Cardiac atrium fibroblast (primary cell): ENCODE measurements around the gene TAS2R13. TPM values are rescaled to one million over a fixed set of nuclear protein-coding genes. Genes with fewer than 3 reads are reported as not detected.

Experiments
- total RNA-seq: library from RNA; depleted of rRNA; stranded (reverse); fragments of >200 nt; gene quantifications from 2 replicates; pipeline ENCODE4 v1.2.3, GENCODE V29; 2015

Gene TAS2R13, protein sequence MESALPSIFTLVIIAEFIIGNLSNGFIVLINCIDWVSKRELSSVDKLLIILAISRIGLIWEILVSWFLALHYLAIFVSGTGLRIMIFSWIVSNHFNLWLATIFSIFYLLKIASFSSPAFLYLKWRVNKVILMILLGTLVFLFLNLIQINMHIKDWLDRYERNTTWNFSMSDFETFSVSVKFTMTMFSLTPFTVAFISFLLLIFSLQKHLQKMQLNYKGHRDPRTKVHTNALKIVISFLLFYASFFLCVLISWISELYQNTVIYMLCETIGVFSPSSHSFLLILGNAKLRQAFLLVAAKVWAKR
- total RNA-seq: not detected in 2 replicates

DNA sequence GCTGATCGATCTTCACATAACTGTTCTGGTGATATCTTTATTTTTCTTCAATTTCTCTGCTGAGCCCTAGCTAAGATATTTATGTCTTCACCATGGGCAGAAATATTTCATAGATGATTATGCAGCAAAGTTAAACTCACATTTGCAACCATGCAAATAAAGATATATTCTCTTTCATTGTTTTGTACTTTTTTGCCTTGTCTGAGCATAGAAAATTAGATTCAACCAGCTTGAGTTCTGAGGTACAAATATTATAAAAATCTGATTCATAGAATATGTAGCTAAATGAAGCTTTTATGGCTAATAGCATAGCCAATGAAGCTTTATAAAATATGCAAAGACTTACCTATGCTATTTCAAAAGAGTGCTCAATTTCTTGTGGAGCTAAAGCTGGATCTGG lies at the start of gene TAS2R13:
Gene TAS2R13 (minus strand): TSS at position 101 of the 400 bp plus-strand sequence. CDS start 264 bp downstream, outside the sequence.

DNA sequence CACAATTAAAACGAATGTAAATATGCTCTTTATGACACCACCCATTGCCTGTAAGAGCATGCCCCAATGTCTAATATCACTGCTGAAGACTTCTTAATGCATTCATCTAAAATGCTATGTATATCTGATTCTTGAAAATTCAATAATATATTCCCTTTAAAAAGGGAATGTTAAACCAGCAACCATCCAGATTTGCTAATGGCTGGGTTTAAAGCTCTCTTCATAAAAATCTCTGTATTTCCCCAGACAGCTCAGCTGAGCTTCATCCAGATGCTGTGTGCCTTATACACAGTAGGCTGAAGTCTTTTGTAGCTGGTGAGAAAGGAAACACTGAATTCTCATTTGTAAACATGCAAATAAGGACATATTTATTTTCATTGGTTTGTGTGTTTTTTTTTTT lies 29.8 kb upstream of the TAS2R13 start, which contains the start of gene TAS2R14:
Gene TAS2R14 (minus strand): TSS at position 101 of the 400 bp plus-strand sequence. CDS start 56 bp downstream, at position 45.

GRCh38 chr12:10928746-10929286 lies 19.5 kb upstream of the TAS2R13 start, which contains the start of gene PRH2:
TSS of gene PRH2 (plus strand) at chr12:10929236. CDS start at chr12:10929274, 38 bp downstream.

GRCh38 chr12:10884086-10884725 lies 25.2 kb downstream of the TAS2R13 start, which contains the start of gene PRH1:
TSS of gene PRH1 (minus strand) at chr12:10884255. CDS start at chr12:10884217, 38 bp downstream.

Other genes starting within 250 kb of the TAS2R13 start
- not detected in 2 replicates for gene STYK1, start 235.5 kb downstream of the TAS2R13 start, total RNA-seq
- 174 and 185 TPM in 2 replicates for gene YBX3, start 186.2 kb downstream of the TAS2R13 start, total RNA-seq
- not detected in 2 replicates for gene TAS2R7, start 106.9 kb downstream of the TAS2R13 start, total RNA-seq
- not detected in 2 replicates for gene TAS2R8, start 102.3 kb downstream of the TAS2R13 start, total RNA-seq
- gene TAS2R9, start 99.4 kb downstream of the TAS2R13 start, total RNA-seq: not detected in 2 replicates
- gene TAS2R10, start 83.2 kb downstream of the TAS2R13 start, total RNA-seq: 0.36 TPM in 1 of 2 replicates, not detected in the other
- gene PRR4, start 60.1 kb downstream of the TAS2R13 start, total RNA-seq: not detected in 2 replicates
- gene PRH1, start 25.3 kb downstream of the TAS2R13 start, total RNA-seq: 2.1 and 2.9 TPM in 2 replicates
- not detected in 2 replicates for gene PRH2, start 19.7 kb upstream of the TAS2R13 start, total RNA-seq
- 0.54 and 1.8 TPM in 2 replicates for gene TAS2R14, start 29.7 kb upstream of the TAS2R13 start, total RNA-seq
- gene TAS2R50, start 77.3 kb upstream of the TAS2R13 start, total RNA-seq: 0.49 TPM in 1 of 2 replicates, not detected in the other
- 0.18 and 0.32 TPM in 2 replicates for gene TAS2R20, start 88.7 kb upstream of the TAS2R13 start, total RNA-seq
- gene TAS2R19, start 113.1 kb upstream of the TAS2R13 start, total RNA-seq: 0.49 TPM in 1 of 2 replicates, not detected in the other
- gene TAS2R31, start 121.8 kb upstream of the TAS2R13 start, total RNA-seq: 0.54 and 0.81 TPM in 2 replicates
- gene TAS2R46, start 152.7 kb upstream of the TAS2R13 start, total RNA-seq: 0.72 TPM in 1 of 2 replicates, not detected in the other
- not detected in 2 replicates for gene TAS2R43, start 182.8 kb upstream of the TAS2R13 start, total RNA-seq
- gene TAS2R30, start 225.1 kb upstream of the TAS2R13 start, total RNA-seq: 0.49 and 1.3 TPM in 2 replicates